HCT116 (cell line): ENCODE results near the gene RAB8A. TPM values are rescaled to one million over a fixed set of nuclear protein-coding genes. Genes with fewer than 3 reads are reported as not detected.

ENCODE experiments used
- ATAC-seq: fragments of 200-7000 bp; cut with Tn5 transposase; 2 replicates; pipeline ENCODE4 v1.9.1; 2020; ENCODE audit warnings: mild to moderate bottlenecking, moderate library complexity
- BruUV-seq: library from RNA; stranded (reverse); fragments of 400-500 nt; replicated peaks from 2 replicates; lab custom pipeline; 2021; lab: Mats Ljungman, UMichigan
- CTCF ChIA-PET: fragments of 300-600 bp; sonication (Branson Sonifier 250); formaldehyde crosslinking; loops from one replicate; lab custom pipeline; 2021; ENCODE audit warnings: antibody characterized with exemption; lab: Charles Lee
- POLR2A ChIA-PET: fragments of 300-600, 350-600 bp; sonication (Branson Sonifier 250); formaldehyde crosslinking; loops from one replicate; lab custom pipeline; 2021; ENCODE audit warnings: antibody characterized with exemption; lab: Charles Lee
- RAD21 ChIA-PET, 2 experiments: fragments of 300-600 bp; sonication (Branson Sonifier 250); formaldehyde crosslinking; loops; one replicate each; lab custom pipeline; 2023; ENCODE audit warnings: low total read pairs in 2 of 2; ENCODE audit not compliant: uncharacterized antibody in 2 of 2, unreplicated experiment in 2 of 2, low non-redundant PET in 1 of 2; lab: Charles Lee
- DNase-seq: peaks from one replicate; pipeline ENCODE4 v3.0.0-alpha.2; 2010; ENCODE audit warnings: low read depth, low spot score
- H2AFZ ChIP-seq: fragments of 200-600 bp; shearing (Covaris generic), sonication (generic); 2 replicates; pipeline ENCODE4 v1.6.1; 2017; ENCODE audit warnings: low read depth, mixed run types, mixed read lengths, antibody characterized with exemption, low read length; ENCODE audit not compliant: poor library complexity, severe bottlenecking
- H3K27ac ChIP-seq: 2 replicates; pipeline ENCODE4 v1.5.1; 2012; ENCODE audit warnings: low read depth, low read length
- H3K27me3 ChIP-seq: fragments of 200-600 bp; sonication (generic); 2 replicates; pipeline ENCODE4 v1.6.1; 2016; ENCODE audit warnings: mixed run types, low read length, mixed read lengths; ENCODE audit not compliant: insufficient read depth
- H3K36me3 ChIP-seq, 2 experiments: fragments of 200-500 bp in 1 of 2; fragments of 200-600 bp in 1 of 2; sonication (Bioruptor generic) in 1 of 2; sonication (generic) in 1 of 2; 2 replicates each; pipeline versions ENCODE4 v1.5.1 to v1.6.1; 2014 to 2016; ENCODE audit warnings: low read length in 2 of 2, inconsistent platforms in 1 of 2, mixed read lengths in 1 of 2, mixed run types in 1 of 2; ENCODE audit not compliant: insufficient read depth in 2 of 2, control insufficient read depth in 1 of 2
- H3K4me1 ChIP-seq, 2 experiments: fragments of 200-600 bp in 1 of 2; sonication (generic) in 1 of 2; 2 replicates each; pipeline versions ENCODE4 v1.5.1 to v1.6.1; 2012 to 2017; ENCODE audit warnings: low read length in 2 of 2, inconsistent platforms in 1 of 2, mild to moderate bottlenecking in 1 of 2, mixed read lengths in 1 of 2, mixed run types in 1 of 2, moderate library complexity in 1 of 2; ENCODE audit not compliant: insufficient read depth in 2 of 2, control insufficient read depth in 1 of 2
- H3K4me2 ChIP-seq: fragments of 200-600 bp; sonication (generic); 2 replicates; pipeline ENCODE4 v1.6.1; 2017; ENCODE audit warnings: mixed run types, low read length, mixed read lengths
- H3K4me3 ChIP-seq, 2 experiments: fragments of 200-600 bp in 1 of 2; sonication (generic) in 1 of 2; replicated peaks in 1 of 2; 2 replicates each; pipeline ENCODE4 v1.5.1; 2011 to 2016; ENCODE audit warnings: low read length in 2 of 2, control low read depth in 1 of 2, low read depth in 1 of 2, mild to moderate bottlenecking in 1 of 2, mixed read lengths in 1 of 2, mixed run types in 1 of 2
- H3K79me2 ChIP-seq: fragments of 200-600 bp; sonication (generic); 2 replicates; pipeline ENCODE4 v1.6.1; 2017; ENCODE audit warnings: mild to moderate bottlenecking, mixed run types, low read length, moderate library complexity, mixed read lengths; ENCODE audit not compliant: insufficient read depth
- H3K9ac ChIP-seq: fragments of 200-600 bp; sonication (generic); 2 replicates; pipeline ENCODE4 v1.6.1; 2016; ENCODE audit warnings: low read length, mixed read lengths
- H3K9me2 ChIP-seq: fragments of 200-600 bp; sonication (generic), shearing (Covaris generic); 2 replicates; pipeline ENCODE4 v1.6.1; 2017; ENCODE audit warnings: mixed run types, mild to moderate bottlenecking, moderate library complexity; ENCODE audit not compliant: insufficient read depth
- H3K9me3 ChIP-seq, 2 experiments: fragments of 200-500 bp in 1 of 2; fragments of 200-600 bp in 1 of 2; sonication (Bioruptor generic) in 1 of 2; sonication (generic) in 1 of 2; 2 replicates each; pipeline ENCODE4 v1.6.1; 2014 to 2017; ENCODE audit warnings: low read length in 2 of 2, mixed read lengths in 2 of 2, inconsistent platforms in 1 of 2, low read depth in 1 of 2, mild to moderate bottlenecking in 1 of 2, mixed run types in 1 of 2, moderate library complexity in 1 of 2; ENCODE audit not compliant: control insufficient read depth in 1 of 2, insufficient read depth in 1 of 2
- H4K20me1 ChIP-seq: fragments of 200-600 bp; sonication (generic), shearing (Covaris generic); 2 replicates; pipeline ENCODE4 v1.6.1; 2017; ENCODE audit warnings: mixed run types, mild to moderate bottlenecking, moderate library complexity; ENCODE audit not compliant: insufficient read depth
- ATF3 ChIP-seq: IDR thresholded peaks from 2 replicates; pipeline ENCODE4 v1.6.1; 2012
- EGR1 ChIP-seq: IDR thresholded peaks from 2 replicates; pipeline ENCODE4 v1.6.1; 2012; ENCODE audit warnings: low read depth
- ELF1 ChIP-seq: IDR thresholded peaks from 2 replicates; pipeline ENCODE4 v1.6.1; 2012; ENCODE audit warnings: low read depth, borderline replicate concordance
- EZH2 ChIP-seq: fragments of 200-600 bp; sonication (generic); IDR thresholded peaks from 2 replicates; pipeline ENCODE4 v1.6.1; 2017; ENCODE audit warnings: antibody characterized with exemption, mixed run types
- POLR2A ChIP-seq: IDR thresholded peaks from 2 replicates; pipeline ENCODE4 v1.7.0; 2011; ENCODE audit warnings: borderline replicate concordance; ENCODE audit not compliant: insufficient read depth, insufficient read length; ENCODE audit errors: extremely low read depth
- RAD21 ChIP-seq: IDR thresholded peaks from 2 replicates; pipeline ENCODE4 v1.6.1; 2012; ENCODE audit warnings: low read depth, mild to moderate bottlenecking
- REST ChIP-seq: IDR thresholded peaks from 2 replicates; pipeline ENCODE4 v1.6.1; 2012; ENCODE audit warnings: low read depth
- SIN3A ChIP-seq: IDR thresholded peaks from 2 replicates; pipeline ENCODE4 v1.6.1; 2012; ENCODE audit warnings: low read depth
- SP1 ChIP-seq: IDR thresholded peaks from 2 replicates; pipeline ENCODE4 v1.6.1; 2012; ENCODE audit warnings: low read depth
- SRF ChIP-seq: IDR thresholded peaks from 2 replicates; pipeline ENCODE4 v1.6.1; 2012; ENCODE audit warnings: low read depth
- YY1 ChIP-seq: IDR thresholded peaks from 2 replicates; pipeline ENCODE4 v1.6.1; 2011; ENCODE audit warnings: low read length, low read depth, moderate library complexity, mild to moderate bottlenecking; ENCODE audit not compliant: insufficient replicate concordance; ENCODE audit errors: extremely low read depth
- ZBTB33 ChIP-seq: IDR thresholded peaks from 2 replicates; pipeline ENCODE4 v1.6.1; 2011; ENCODE audit warnings: mild to moderate bottlenecking, low read length, moderate library complexity; ENCODE audit not compliant: insufficient replicate concordance; ENCODE audit errors: extremely low read depth
- ZNF274 ChIP-seq: fragments of 200-500 bp; sonication (Bioruptor generic); IDR thresholded peaks from 2 replicates; pipeline ENCODE4 v1.6.1; 2014; ENCODE audit warnings: mild to moderate bottlenecking, low read depth, low read length, inconsistent platforms
- intact Hi-C: fragments of 100-400 bp; cut with micrococcal nuclease; formaldehyde crosslinking; loops from 2 replicates; pipeline ENCODE4 v1.10.0; 2022
- total RNA-seq: library from RNA; stranded (reverse); gene quantifications from one replicate; pipeline ENCODE4 v1.2.1, GENCODE V29; 2021; ENCODE audit not compliant: unreplicated experiment

RAB8A gene
- total RNA-seq, 1 experiment from 2014 or later: 116 TPM

GRCh38 chr19:16112778-16113177 lies 1.1 kb downstream of the RAB8A start:
- intact Hi-C loops: no loop called here
- Histone ChIP-seq H4K20me1 (no peaks in the 10 kb centered on the region), H3K27ac (0 out of 2 replicates have a peak overlapping the region, but pooled peaks have one; percentile 88), H3K79me2 (peaks cover 60% of the 10 kb centered on the region), H3K4me3 (peak overlapping the region; percentile 74 to 97), H3K9me3 (no peaks in the 10 kb centered on the region), H3K9me2 (no peaks in the 10 kb centered on the region), H3K9ac (peak overlapping the region; percentile 99), H3K36me3 (peaks cover 0 to 9% of the 10 kb centered on the region in 2 experiments; a peak in 3 of 4 replicates), H2AFZ (no peak overlapping the region), H3K4me2 (peak overlapping the region; percentile 99), H3K4me1 (peaks cover 14 to 37% of the 10 kb centered on the region in 2 experiments), H3K27me3 (no peaks in the 10 kb centered on the region)
- POLR2A ChIA-PET: no interaction called here
- ATAC-seq: no peak
- DNase-seq: no peak
- BruUV-seq: no TSS peak
- RAD21 ChIA-PET: interaction anchor here in 1 of 2 experiments (0.9 kb wide), 1 partner anchor 71 kb away, joined by 3 read pairs; no protein-coding TSS in a partner anchor
- TF ChIP-seq EGR1 (no peak), SP1 (no peak), ZNF274 (no peak), ELF1 (no peak), ATF3 (no peak)
- CTCF ChIA-PET: no interaction called here

GRCh38 chr19:16113727-16114126 lies 2.0 kb downstream of the RAB8A start:
- intact Hi-C loops: no loop called here
- Histone ChIP-seq H2AFZ (no peak overlapping the region), H3K27me3 (no peaks in the 10 kb centered on the region), H3K4me3 (no peak overlapping the region), H3K9me3 (no peaks in the 10 kb centered on the region), H3K9ac (no peak overlapping the region), H3K4me1 (peaks cover 14 to 37% of the 10 kb centered on the region in 2 experiments), H3K27ac (no peak overlapping the region), H4K20me1 (no peaks in the 10 kb centered on the region), H3K79me2 (peaks cover 66% of the 10 kb centered on the region), H3K9me2 (no peaks in the 10 kb centered on the region), H3K4me2 (peak overlapping the region; percentile 25; the same call in 1 of the 2 replicates), H3K36me3 (peaks cover 6 to 18% of the 10 kb centered on the region in 2 experiments)
- RAD21 ChIA-PET: interaction anchor here in 1 of 2 experiments (0.9 kb wide), 1 partner anchor 72 kb away, joined by 3 read pairs; no protein-coding TSS in a partner anchor
- CTCF ChIA-PET: no interaction called here
- no TSS peak for BruUV-seq
- POLR2A ChIA-PET: interaction anchor here (0.8 kb wide), 1 partner anchor 49 kb away, joined by 3 read pairs; no protein-coding TSS in a partner anchor
- ATAC-seq (no peak), DNase-seq (no peak)
- TF ChIP-seq POLR2A: no peak
- TF ChIP-seq YY1: no peak
- no peak for TF ChIP-seq SP1
- TF ChIP-seq SRF: no peak
- TF ChIP-seq ATF3: no peak
- TF ChIP-seq SIN3A: no peak
- no peak for TF ChIP-seq EZH2
- TF ChIP-seq REST: no peak
- TF ChIP-seq ZNF274: no peak
- TF ChIP-seq RAD21: no peak
- no peak for TF ChIP-seq ZBTB33
- TF ChIP-seq EGR1: no peak
